ENCODE data around the gene P3H1.

P3H1 gene

DNA sequence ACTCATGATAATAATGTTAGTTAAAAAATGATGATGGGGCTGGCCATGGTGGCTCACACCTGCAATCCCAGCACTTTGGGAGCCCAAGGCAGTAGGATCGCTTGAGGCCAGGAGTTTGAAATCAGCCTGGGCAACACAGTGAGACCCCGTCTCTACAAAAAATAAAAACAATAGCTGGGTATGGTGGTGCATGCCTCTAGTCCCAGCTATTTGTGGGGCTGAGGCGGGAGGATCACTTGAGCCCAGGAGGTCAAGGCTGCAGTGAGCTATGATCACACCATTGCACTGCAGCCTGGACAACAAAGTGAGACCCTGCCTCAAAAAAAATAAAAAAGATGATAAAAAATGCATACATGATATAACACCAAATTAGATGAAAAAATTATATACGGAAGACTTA, 5.3 kb downstream of the P3H1 start:
- Histone ChIP-seq H3K9ac (ENCODE audit: low read length) (no peak overlapping the region), H2AFZ (ENCODE audit: low read depth, low read length) (no peak overlapping the region), H3K79me1 (replicated peaks; ENCODE audit: low read length, poor library complexity, severe bottlenecking) (peaks cover 26% of the 10 kb centered on the region), H4K91ac (ENCODE audit: low read length) (no peak overlapping the region), H2BK12ac (ENCODE audit: low read length in 2 of 2) (no peak overlapping the region), H3K9me3 (ENCODE audit: control insufficient read depth, low read length) (no peaks in the 10 kb centered on the region), H3K27me3 (ENCODE audit: control insufficient read depth in 1 of 2, insufficient read depth in 1 of 2, low read length in 2 of 2) (no peaks in the 10 kb centered on the region), H3K4me2 (ENCODE audit: low read length, poor library complexity, severe bottlenecking) (no peak overlapping the region), H4K8ac (ENCODE audit: low read length) (no peak overlapping the region), H3K23ac (ENCODE audit: low read length in 2 of 2) (no peak overlapping the region), H2AK5ac (ENCODE audit: low read length, severe bottlenecking) (no peak overlapping the region), H2BK120ac (ENCODE audit: low read depth, low read length) (no peak overlapping the region), H2BK5ac (ENCODE audit: low read depth, low read length, poor library complexity, severe bottlenecking) (no peak overlapping the region), H3K18ac (ENCODE audit: low read depth in 1 of 2, low read length in 2 of 2) (no peak overlapping the region), H3K4ac (ENCODE audit: low read depth in 1 of 2, low read length in 2 of 2) (no peak overlapping the region), H3K4me3 (ENCODE audit: insufficient read depth in 1 of 2, low read depth in 1 of 2, low read length in 2 of 2) (no peak overlapping the region), H3K4me1 (ENCODE audit: control insufficient read depth, insufficient read depth, low read depth, low read length) (peaks cover 5% of the 10 kb centered on the region), H3K14ac (ENCODE audit: low read length in 2 of 2) (no peak overlapping the region), H2BK15ac (ENCODE audit: low read depth, poor library complexity, severe bottlenecking) (no peak overlapping the region), H3K36me3 (ENCODE audit: control insufficient read depth in 1 of 2, insufficient read depth in 2 of 2, low read depth in 1 of 2, low read length in 2 of 2) (peaks cover 41 to 54% of the 10 kb centered on the region in 2 experiments), H3K27ac (ENCODE audit: low read length, poor library complexity, severe bottlenecking) (no peak overlapping the region)
- WGBS = 100% methylated on average over 3 of the region's 4 CpGs
- no peak for DNase-seq

DNA sequence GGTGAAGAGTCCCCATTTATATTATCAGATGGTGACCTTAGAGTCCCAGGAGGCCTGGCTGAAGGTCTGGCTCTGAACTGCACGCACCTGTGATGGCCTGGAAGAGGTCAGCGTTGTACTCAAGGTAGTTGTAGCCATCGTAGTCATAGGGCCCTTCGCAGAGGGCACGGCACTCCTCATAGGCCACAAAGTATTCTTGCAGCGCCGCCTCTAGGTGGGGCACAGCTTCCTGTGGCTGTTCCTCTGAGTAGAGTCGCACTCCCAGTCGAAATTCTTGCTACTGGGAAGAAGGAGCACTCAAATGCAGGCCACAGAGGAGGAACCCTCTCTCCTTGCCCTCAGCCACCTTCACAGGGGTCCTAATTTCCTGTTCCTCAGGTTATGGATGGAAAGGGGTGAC, 7.7 kb downstream of the P3H1 start:
- Histone ChIP-seq H3K4ac (ENCODE audit: low read depth in 1 of 2, low read length in 2 of 2) (no peak overlapping the region), H2AK5ac (ENCODE audit: low read length, severe bottlenecking) (no peak overlapping the region), H2BK120ac (ENCODE audit: low read depth, low read length) (no peak overlapping the region)

DNA sequence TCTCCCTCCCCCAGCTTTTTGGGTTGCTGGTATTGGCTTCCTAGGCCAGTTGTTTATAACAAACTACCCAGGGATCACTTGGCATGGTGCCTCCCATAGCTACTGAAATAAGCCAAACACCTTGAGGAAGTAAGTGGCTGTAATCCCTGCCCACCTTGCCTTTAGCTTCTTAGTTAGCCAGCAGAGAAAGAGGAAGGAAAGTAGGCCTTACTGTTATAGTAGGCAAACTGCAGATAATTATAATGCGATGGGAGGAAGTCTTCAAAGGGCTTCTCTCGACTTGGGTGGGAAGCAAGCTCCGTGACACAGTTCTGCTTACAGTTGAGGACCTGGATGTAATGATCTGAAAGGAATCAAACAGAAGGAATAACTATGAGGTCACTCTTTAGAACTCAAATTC, 8.2 kb downstream of the P3H1 start:
- Histone ChIP-seq H2BK12ac (ENCODE audit: low read length in 2 of 2) (no peak overlapping the region), H3K27me3 (ENCODE audit: control insufficient read depth in 1 of 2, insufficient read depth in 1 of 2, low read length in 2 of 2) (no peaks in the 10 kb centered on the region), H4K91ac (ENCODE audit: low read length) (no peak overlapping the region), H3K9ac (ENCODE audit: low read length) (no peak overlapping the region), H3K4ac (ENCODE audit: low read depth in 1 of 2, low read length in 2 of 2) (no peak overlapping the region), H3K4me3 (ENCODE audit: insufficient read depth in 1 of 2, low read depth in 1 of 2, low read length in 2 of 2) (no peak overlapping the region), H3K9me3 (ENCODE audit: control insufficient read depth, low read length) (no peaks in the 10 kb centered on the region), H3K23ac (ENCODE audit: low read length in 2 of 2) (no peak overlapping the region), H3K36me3 (ENCODE audit: control insufficient read depth in 1 of 2, insufficient read depth in 2 of 2, low read depth in 1 of 2, low read length in 2 of 2) (peaks cover 67 to 83% of the 10 kb centered on the region in 2 experiments), H2AFZ (ENCODE audit: low read depth, low read length) (no peak overlapping the region), H2AK5ac (ENCODE audit: low read length, severe bottlenecking) (no peak overlapping the region), H2BK120ac (ENCODE audit: low read depth, low read length) (no peak overlapping the region), H2BK5ac (ENCODE audit: low read depth, low read length, poor library complexity, severe bottlenecking) (no peak overlapping the region), H3K18ac (ENCODE audit: low read depth in 1 of 2, low read length in 2 of 2) (no peak overlapping the region), H3K4me2 (ENCODE audit: low read length, poor library complexity, severe bottlenecking) (no peak overlapping the region), H3K27ac (ENCODE audit: low read length, poor library complexity, severe bottlenecking) (no peak overlapping the region), H3K79me1 (replicated peaks; ENCODE audit: low read length, poor library complexity, severe bottlenecking) (peaks cover 42% of the 10 kb centered on the region), H3K4me1 (ENCODE audit: control insufficient read depth, insufficient read depth, low read depth, low read length) (peaks cover 3% of the 10 kb centered on the region), H4K8ac (ENCODE audit: low read length) (no peak overlapping the region), H3K14ac (ENCODE audit: low read length in 2 of 2) (no peak overlapping the region), H2BK15ac (ENCODE audit: low read depth, poor library complexity, severe bottlenecking) (no peak overlapping the region)
- DNase-seq = no peak
- 100% methylated on average over 3 of the region's 3 CpGs for WGBS

More for the DNA sequence above, 7.7 kb downstream of the P3H1 start:
- H3K14ac ChIP-seq (ENCODE audit: low read length in 2 of 2) = no peak overlapping the region
- no peak overlapping the region for H3K9ac ChIP-seq (ENCODE audit: low read length)
- no peak for DNase-seq
- no peaks in the 10 kb centered on the region for H3K9me3 ChIP-seq (ENCODE audit: control insufficient read depth, low read length)
- H3K4me3 ChIP-seq (ENCODE audit: insufficient read depth in 1 of 2, low read depth in 1 of 2, low read length in 2 of 2) = no peak overlapping the region
- no peaks in the 10 kb centered on the region for H3K27me3 ChIP-seq (ENCODE audit: control insufficient read depth in 1 of 2, insufficient read depth in 1 of 2, low read length in 2 of 2)
- H3K18ac ChIP-seq (ENCODE audit: low read depth in 1 of 2, low read length in 2 of 2) = no peak overlapping the region
- H4K8ac ChIP-seq (ENCODE audit: low read length) = peak overlapping the region; percentile 7
- H3K4me1 ChIP-seq (ENCODE audit: control insufficient read depth, insufficient read depth, low read depth, low read length) = peaks cover 5% of the 10 kb centered on the region
- peaks cover 41% of the 10 kb centered on the region for H3K79me1 ChIP-seq (replicated peaks; ENCODE audit: low read length, poor library complexity, severe bottlenecking)
- H3K27ac ChIP-seq (ENCODE audit: low read length, poor library complexity, severe bottlenecking) = no peak overlapping the region
- H2AFZ ChIP-seq (ENCODE audit: low read depth, low read length) = no peak overlapping the region
- peaks cover 62 to 79% of the 10 kb centered on the region in 2 experiments for H3K36me3 ChIP-seq (ENCODE audit: control insufficient read depth in 1 of 2, insufficient read depth in 2 of 2, low read depth in 1 of 2, low read length in 2 of 2)
- H3K23ac ChIP-seq (ENCODE audit: low read length in 2 of 2) = no peak overlapping the region
- H4K91ac ChIP-seq (ENCODE audit: low read length) = peak overlapping the region; percentile 7
- no peak overlapping the region for H2BK12ac ChIP-seq (ENCODE audit: low read length in 2 of 2)
- no peak overlapping the region for H2BK5ac ChIP-seq (ENCODE audit: low read depth, low read length, poor library complexity, severe bottlenecking)
- 87% methylated on average over 9 of the region's 9 CpGs for WGBS
- no peak overlapping the region for H3K4me2 ChIP-seq (ENCODE audit: low read length, poor library complexity, severe bottlenecking)
- no peak overlapping the region for H2BK15ac ChIP-seq (ENCODE audit: low read depth, poor library complexity, severe bottlenecking)

DNA sequence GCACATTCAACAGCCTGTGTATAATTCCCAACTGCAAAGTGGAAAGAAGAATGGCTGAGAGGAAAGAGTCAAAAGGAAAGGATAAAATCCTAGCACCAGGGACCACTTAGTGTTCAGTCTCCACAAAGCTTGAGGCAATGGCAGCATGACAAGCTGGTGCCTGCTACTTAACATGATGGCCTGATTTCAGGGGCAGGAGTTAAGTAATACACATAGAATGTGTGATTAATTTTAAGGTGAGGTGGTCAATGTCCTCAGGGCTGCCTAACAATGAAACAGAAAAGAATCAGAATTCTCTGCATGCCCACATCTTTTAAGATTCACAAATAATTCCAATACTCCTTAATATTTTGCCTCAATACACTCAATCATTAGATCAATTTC, 8.9 kb downstream of the P3H1 start:
- no peak for DNase-seq
- Histone ChIP-seq H3K18ac (ENCODE audit: low read depth in 1 of 2, low read length in 2 of 2) (no peak overlapping the region), H3K4me1 (ENCODE audit: control insufficient read depth, insufficient read depth, low read depth, low read length) (peaks cover 3% of the 10 kb centered on the region)

More for the DNA sequence above, 8.9 kb downstream of the P3H1 start:
- Histone ChIP-seq H3K27ac (ENCODE audit: low read length, poor library complexity, severe bottlenecking) (no peak overlapping the region), H4K8ac (ENCODE audit: low read length) (no peak overlapping the region), H2BK12ac (ENCODE audit: low read length in 2 of 2) (no peak overlapping the region), H3K27me3 (ENCODE audit: control insufficient read depth in 1 of 2, insufficient read depth in 1 of 2, low read length in 2 of 2) (no peaks in the 10 kb centered on the region), H3K9ac (ENCODE audit: low read length) (no peak overlapping the region), H4K91ac (ENCODE audit: low read length) (no peak overlapping the region), H3K4me3 (ENCODE audit: insufficient read depth in 1 of 2, low read depth in 1 of 2, low read length in 2 of 2) (no peak overlapping the region), H2BK120ac (ENCODE audit: low read depth, low read length) (no peak overlapping the region), H3K4me2 (ENCODE audit: low read length, poor library complexity, severe bottlenecking) (no peak overlapping the region), H2AFZ (ENCODE audit: low read depth, low read length) (no peak overlapping the region), H3K23ac (ENCODE audit: low read length in 2 of 2) (no peak overlapping the region), H3K36me3 (ENCODE audit: control insufficient read depth in 1 of 2, insufficient read depth in 2 of 2, low read depth in 1 of 2, low read length in 2 of 2) (peaks cover 69 to 86% of the 10 kb centered on the region in 2 experiments), H2AK5ac (ENCODE audit: low read length, severe bottlenecking) (no peak overlapping the region), H3K79me1 (replicated peaks; ENCODE audit: low read length, poor library complexity, severe bottlenecking) (peaks cover 42% of the 10 kb centered on the region), H3K9me3 (ENCODE audit: control insufficient read depth, low read length) (no peaks in the 10 kb centered on the region), H3K14ac (ENCODE audit: low read length in 2 of 2) (no peak overlapping the region), H3K4ac (ENCODE audit: low read depth in 1 of 2, low read length in 2 of 2) (no peak overlapping the region), H2BK5ac (ENCODE audit: low read depth, low read length, poor library complexity, severe bottlenecking) (no peak overlapping the region), H2BK15ac (ENCODE audit: low read depth, poor library complexity, severe bottlenecking) (no peak overlapping the region)
